Loucy (cell line): ENCODE measurements around the gene EDC3.

Source experiments
- H2AFZ ChIP-seq: fragments of 200-600 bp; sonication (generic); 2 replicates; pipeline ENCODE4 v1.6.0; 2016; ENCODE audit warnings: antibody characterized with exemption, mild to moderate bottlenecking, low read length, moderate library complexity
- H3F3A ChIP-seq: fragments of 200-600 bp; 2 replicates; pipeline ENCODE4 v1.6.0; 2016; ENCODE audit warnings: antibody characterized with exemption, low read depth, mild to moderate bottlenecking
- H3K27me3 ChIP-seq: fragments of 200-600 bp; sonication (generic); 2 replicates; pipeline ENCODE4 v1.6.1; 2014; ENCODE audit warnings: low read length, mild to moderate bottlenecking; ENCODE audit not compliant: insufficient read depth, poor library complexity, severe bottlenecking
- H3K36me3 ChIP-seq: fragments of 200-600 bp; sonication (generic); 2 replicates; pipeline ENCODE4 v1.6.1; 2016; ENCODE audit warnings: low read length; ENCODE audit not compliant: insufficient read depth
- H3K4me1 ChIP-seq: fragments of 200-600 bp; sonication (generic); 2 replicates; pipeline ENCODE4 v1.5.1; 2014; ENCODE audit warnings: low read length, mild to moderate bottlenecking; ENCODE audit not compliant: insufficient read depth, poor library complexity, severe bottlenecking
- H3K4me2 ChIP-seq: fragments of 200-600 bp; sonication (generic); 2 replicates; pipeline ENCODE4 v1.6.0; 2014; ENCODE audit warnings: antibody characterized with exemption, low read length, low read depth, mild to moderate bottlenecking; ENCODE audit not compliant: poor library complexity, severe bottlenecking
- H3K4me3 ChIP-seq: fragments of 200-600 bp; sonication (generic); 2 replicates; pipeline ENCODE4 v1.5.1; 2014; ENCODE audit warnings: low read length, mild to moderate bottlenecking, mixed read lengths; ENCODE audit not compliant: poor library complexity, severe bottlenecking
- H3K79me2 ChIP-seq: fragments of 200-600 bp; sonication (generic); 2 replicates; pipeline ENCODE4 v1.6.1; 2014; ENCODE audit warnings: low read length; ENCODE audit not compliant: insufficient read depth
- H3K9ac ChIP-seq: fragments of 200-600 bp; sonication (generic); 2 replicates; pipeline ENCODE4 v1.6.0; 2014; ENCODE audit warnings: mild to moderate bottlenecking, low read depth, low read length, moderate library complexity; ENCODE audit not compliant: poor library complexity, severe bottlenecking
- H3K9me2 ChIP-seq: fragments of 200-600 bp; sonication (generic); replicated peaks from 2 replicates; pipeline ENCODE4 v1.6.1; 2016; ENCODE audit warnings: low read depth, low read length, mixed read lengths
- H3K9me3 ChIP-seq: fragments of 200-600 bp; sonication (generic); 2 replicates; pipeline ENCODE4 v1.6.1; 2014; ENCODE audit warnings: mild to moderate bottlenecking, antibody characterized with exemption, low read length, low read depth; ENCODE audit not compliant: insufficient read depth
- H4K20me1 ChIP-seq: fragments of 200-600 bp; sonication (generic); 2 replicates; pipeline ENCODE4 v1.6.0; 2014; ENCODE audit warnings: antibody characterized with exemption, low read length, mild to moderate bottlenecking; ENCODE audit not compliant: insufficient read depth, poor library complexity, severe bottlenecking
- EZH2phosphoT487 ChIP-seq: fragments of 200-600 bp; IDR thresholded peaks from 2 replicates; pipeline ENCODE4 v1.6.1; 2018; ENCODE audit warnings: antibody characterized with exemption, mild to moderate bottlenecking, moderate library complexity, borderline replicate concordance
- TF ChIP-seq, protein P1 (sequence below): fragments of 200-600 bp; sonication (generic); conservative IDR thresholded peaks from 2 replicates; pipeline ENCODE4 v1.5.1; 2014; ENCODE audit warnings: mild to moderate bottlenecking, antibody characterized with exemption, low read length

EDC3 gene

DNA sequence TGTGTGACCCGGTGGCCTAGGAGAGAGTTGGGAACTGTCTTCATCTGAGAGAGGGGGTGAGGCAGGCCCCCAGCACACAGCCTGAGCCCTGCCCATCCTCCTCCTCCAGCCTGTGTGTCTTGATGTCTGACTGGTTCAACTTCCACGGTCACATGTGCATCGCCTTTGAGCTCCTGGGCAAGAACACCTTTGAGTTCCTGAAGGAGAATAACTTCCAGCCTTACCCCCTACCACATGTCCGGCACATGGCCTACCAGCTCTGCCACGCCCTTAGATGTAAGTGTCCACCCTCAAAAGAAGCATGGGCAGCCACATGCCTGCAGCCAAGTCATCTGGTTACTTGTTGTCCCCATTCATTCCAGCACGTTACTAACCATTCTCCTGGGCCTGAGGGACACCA lies 70.1 kb downstream of the EDC3 start:
- H3K9ac ChIP-seq: no peak overlapping the region
- H3F3A ChIP-seq: no peaks in the 10 kb centered on the region
- H3K79me2 ChIP-seq: peaks cover 36% of the 10 kb centered on the region
- H3K4me1 ChIP-seq: no peaks in the 10 kb centered on the region
- H2AFZ ChIP-seq: no peak overlapping the region
- H4K20me1 ChIP-seq: peaks cover 36% of the 10 kb centered on the region
- no peaks in the 10 kb centered on the region for H3K9me2 ChIP-seq
- no peaks in the 10 kb centered on the region for H3K9me3 ChIP-seq
- no peaks in the 10 kb centered on the region for H3K27me3 ChIP-seq
- H3K36me3 ChIP-seq: peaks cover 98% of the 10 kb centered on the region; the same call in 1 of the 2 replicates
- H3K4me2 ChIP-seq: no peak overlapping the region
- no peak overlapping the region for H3K4me3 ChIP-seq
- TF ChIP-seq EZH2phosphoT487: no peak
- TF ChIP-seq, protein P1, sequence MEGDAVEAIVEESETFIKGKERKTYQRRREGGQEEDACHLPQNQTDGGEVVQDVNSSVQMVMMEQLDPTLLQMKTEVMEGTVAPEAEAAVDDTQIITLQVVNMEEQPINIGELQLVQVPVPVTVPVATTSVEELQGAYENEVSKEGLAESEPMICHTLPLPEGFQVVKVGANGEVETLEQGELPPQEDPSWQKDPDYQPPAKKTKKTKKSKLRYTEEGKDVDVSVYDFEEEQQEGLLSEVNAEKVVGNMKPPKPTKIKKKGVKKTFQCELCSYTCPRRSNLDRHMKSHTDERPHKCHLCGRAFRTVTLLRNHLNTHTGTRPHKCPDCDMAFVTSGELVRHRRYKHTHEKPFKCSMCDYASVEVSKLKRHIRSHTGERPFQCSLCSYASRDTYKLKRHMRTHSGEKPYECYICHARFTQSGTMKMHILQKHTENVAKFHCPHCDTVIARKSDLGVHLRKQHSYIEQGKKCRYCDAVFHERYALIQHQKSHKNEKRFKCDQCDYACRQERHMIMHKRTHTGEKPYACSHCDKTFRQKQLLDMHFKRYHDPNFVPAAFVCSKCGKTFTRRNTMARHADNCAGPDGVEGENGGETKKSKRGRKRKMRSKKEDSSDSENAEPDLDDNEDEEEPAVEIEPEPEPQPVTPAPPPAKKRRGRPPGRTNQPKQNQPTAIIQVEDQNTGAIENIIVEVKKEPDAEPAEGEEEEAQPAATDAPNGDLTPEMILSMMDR: no peak

GRCh38 chr15:74624020-74624602 lies 71.7 kb downstream of the EDC3 start:
- Histone ChIP-seq H4K20me1 (peaks cover 51% of the 10 kb centered on the region), H3K4me3 (no peak overlapping the region), H3K9me3 (no peaks in the 10 kb centered on the region), H3K9ac (no peak overlapping the region), H3K27me3 (no peaks in the 10 kb centered on the region), H2AFZ (no peak overlapping the region), H3K36me3 (peaks cover 99% of the 10 kb centered on the region; the same call in 1 of the 2 replicates), H3F3A (no peaks in the 10 kb centered on the region), H3K4me1 (no peaks in the 10 kb centered on the region), H3K79me2 (peaks cover 52% of the 10 kb centered on the region), H3K4me2 (no peak overlapping the region), H3K9me2 (no peaks in the 10 kb centered on the region)
- TF ChIP-seq, protein P1: no peak
- no peak for TF ChIP-seq EZH2phosphoT487

GRCh38 chr15:74622758-74623157 lies 73.1 kb downstream of the EDC3 start:
- no peak overlapping the region for H2AFZ ChIP-seq
- H3K4me2 ChIP-seq: no peak overlapping the region
- H3K36me3 ChIP-seq: peaks cover 87% of the 10 kb centered on the region; the same call in 1 of the 2 replicates
- no peak overlapping the region for H3K9ac ChIP-seq
- no peak overlapping the region for H3K4me3 ChIP-seq
- no peaks in the 10 kb centered on the region for H3F3A ChIP-seq
- H3K27me3 ChIP-seq: no peaks in the 10 kb centered on the region
- no peaks in the 10 kb centered on the region for H3K9me3 ChIP-seq
- H3K9me2 ChIP-seq: no peaks in the 10 kb centered on the region
- H3K79me2 ChIP-seq: peaks cover 65% of the 10 kb centered on the region
- TF ChIP-seq, protein P1: no peak
- TF ChIP-seq EZH2phosphoT487: no peak
- H3K4me1 ChIP-seq: peaks cover 8% of the 10 kb centered on the region
- peaks cover 65% of the 10 kb centered on the region for H4K20me1 ChIP-seq
